Islet of Langerhans (tissue), 1 donor: ENCODE measurements around the gene MEGF11.

Source experiments
- FAIRE-seq: peaks from one replicate; lab custom pipeline; 2011; peaks lifted over from hg19 to GRCh38; lab: Jason Lieb, UNC

MEGF11 gene

GRCh38 chr15:66139591-66140207 lies 113.9 kb downstream of the MEGF11 start:
- no peak for FAIRE-seq

- no peak for FAIRE-seq
These were observed 114.5 kb downstream of the MEGF11 start for GRCh38 chr15:66138892-66139590.

- FAIRE-seq, result no peak
These were observed 115.3 kb downstream of the MEGF11 start for GRCh38 chr15:66138096-66138783.

DNA sequence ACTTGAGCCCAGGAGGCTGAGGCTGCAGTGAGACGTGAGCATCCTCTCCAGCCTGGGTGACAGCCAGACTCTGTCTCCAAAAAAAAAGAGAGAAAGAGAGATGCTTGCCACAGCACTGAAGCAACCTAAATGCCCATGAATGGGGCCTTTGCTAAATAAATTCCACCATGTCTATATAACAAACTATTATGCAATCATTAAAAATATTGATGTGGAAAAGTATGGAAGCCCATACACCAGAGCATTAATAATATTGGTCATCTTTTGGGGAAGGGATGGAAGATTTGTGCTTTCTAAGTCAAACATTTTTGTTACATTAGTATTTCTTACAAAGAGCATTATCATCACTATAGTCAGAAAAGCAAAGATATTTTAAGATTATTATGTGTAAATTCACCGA lies 116.6 kb downstream of the MEGF11 start:
- no peak for FAIRE-seq

DNA sequence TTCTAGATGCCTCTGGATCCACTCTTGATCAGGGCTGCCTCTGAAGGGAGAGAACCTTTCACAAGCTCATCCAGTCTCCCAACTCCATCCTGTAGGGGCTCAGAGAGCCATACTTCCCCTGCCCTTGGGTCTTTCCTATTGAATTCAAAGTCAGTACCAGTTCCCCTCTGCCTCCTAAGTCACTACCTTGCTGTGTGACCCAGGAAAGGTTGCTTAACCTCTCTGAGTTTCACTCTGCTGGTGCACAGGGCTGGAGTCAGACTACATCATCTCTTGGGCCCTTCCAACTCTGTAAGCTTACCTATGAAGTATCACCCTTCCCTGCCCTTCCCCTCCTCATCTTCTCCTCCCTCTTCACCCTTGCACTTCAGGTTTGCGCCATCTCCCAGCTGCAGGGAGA lies 117.9 kb downstream of the MEGF11 start:
- FAIRE-seq, result no peak

DNA sequence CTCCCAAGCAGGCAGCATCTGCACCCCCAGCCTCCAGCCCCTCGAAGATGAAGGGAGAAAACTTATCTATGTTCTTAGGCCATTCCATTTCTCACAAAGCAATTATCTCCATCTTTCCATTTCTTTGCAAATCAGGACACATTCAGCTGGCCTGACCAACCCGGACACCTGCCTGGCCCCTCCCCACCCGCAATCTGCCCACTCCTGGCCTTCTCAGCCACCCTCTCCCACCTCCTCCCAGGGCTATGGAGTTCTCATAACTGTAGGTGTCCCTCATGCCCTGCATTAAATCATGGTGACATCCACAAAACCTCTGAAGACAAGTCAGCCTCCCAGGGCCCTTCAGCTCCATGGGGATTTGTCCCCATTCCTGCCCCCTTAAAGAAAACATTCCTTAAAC lies 119.3 kb downstream of the MEGF11 start:
- no peak for FAIRE-seq

DNA sequence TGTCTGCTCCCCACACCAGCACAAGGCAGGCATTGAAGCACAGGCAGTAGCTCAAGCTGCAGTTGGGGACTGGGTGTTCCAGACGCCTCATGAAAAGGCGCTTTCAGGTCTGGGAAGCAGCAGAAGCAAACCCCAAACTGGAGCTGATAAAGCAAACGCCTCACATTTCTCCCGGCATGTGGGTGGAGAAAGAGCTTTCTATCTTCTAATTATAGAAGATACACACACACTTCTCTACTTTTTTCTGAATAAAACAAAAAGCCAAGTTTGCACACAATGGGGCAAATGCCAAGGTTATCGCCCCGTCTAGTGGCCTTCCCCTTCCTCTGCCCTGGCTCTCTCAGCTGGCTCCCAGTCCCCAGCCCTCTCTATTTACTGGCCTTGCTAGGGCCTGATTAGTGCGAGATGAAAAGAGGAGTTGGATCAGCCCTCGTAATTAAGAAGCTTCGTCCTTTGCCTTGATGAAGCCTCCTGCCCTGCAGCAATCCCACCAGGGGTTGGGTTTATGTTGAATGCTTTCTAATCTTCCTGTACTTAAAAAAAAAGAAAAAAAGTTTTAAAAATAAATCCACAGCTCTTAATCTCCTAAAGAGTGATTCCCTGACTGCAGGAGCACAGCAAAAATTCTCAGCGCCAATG lies 120.2 kb downstream of the MEGF11 start:
- FAIRE-seq, result no peak

- FAIRE-seq, result no peak
These were observed 121.2 kb downstream of the MEGF11 start for GRCh38 chr15:66132251-66132816.

- FAIRE-seq, result no peak
These were observed 121.7 kb downstream of the MEGF11 start for GRCh38 chr15:66131831-66132230.

- no peak for FAIRE-seq
These were observed 122.3 kb downstream of the MEGF11 start for GRCh38 chr15:66131200-66131599.

DNA sequence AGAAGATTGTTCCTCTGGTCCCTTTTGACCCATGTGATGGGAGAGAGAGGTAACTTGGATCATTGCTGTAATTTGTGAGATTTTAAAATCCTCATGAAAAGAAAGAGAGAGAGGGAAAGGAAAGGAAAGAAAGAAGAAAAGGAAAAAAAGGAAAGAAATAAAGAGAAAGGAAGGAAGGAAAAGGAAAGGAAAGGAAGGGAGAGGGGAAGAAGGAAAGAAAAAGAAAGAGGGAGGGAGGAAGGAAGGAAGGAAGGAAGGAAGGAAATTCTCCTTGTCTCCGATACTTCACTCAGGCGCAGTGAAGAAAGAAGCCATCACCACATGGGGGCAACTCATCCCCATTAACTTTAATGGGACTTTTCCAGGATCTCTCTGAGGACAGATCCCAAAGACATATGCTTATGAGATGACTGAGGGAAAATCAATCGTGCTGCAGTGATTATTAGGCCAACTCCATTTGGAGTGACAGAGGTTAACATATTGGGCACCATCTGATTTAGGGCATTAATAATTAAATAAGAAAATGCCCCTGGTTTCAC lies 123.0 kb downstream of the MEGF11 start:
- no peak for FAIRE-seq

DNA sequence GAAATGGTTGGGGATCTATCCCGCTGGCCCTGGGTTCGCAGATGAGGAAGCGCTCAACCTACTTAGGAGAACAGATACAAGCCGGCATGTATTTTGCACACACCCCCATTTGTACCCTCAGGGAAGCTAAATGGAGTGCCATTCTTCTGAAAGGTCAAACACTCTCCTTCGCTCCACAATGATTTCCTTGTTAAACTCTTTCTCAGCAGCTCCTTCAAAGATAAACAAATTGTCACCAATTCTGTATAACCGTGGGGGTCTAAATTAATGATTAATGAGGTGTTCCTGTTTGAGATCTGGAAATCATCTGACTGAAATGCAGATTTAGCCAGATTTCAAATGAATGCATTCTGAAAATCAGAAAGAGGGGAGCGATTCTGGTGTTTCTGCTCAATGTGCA lies 124.0 kb downstream of the MEGF11 start:
- FAIRE-seq, result no peak

DNA sequence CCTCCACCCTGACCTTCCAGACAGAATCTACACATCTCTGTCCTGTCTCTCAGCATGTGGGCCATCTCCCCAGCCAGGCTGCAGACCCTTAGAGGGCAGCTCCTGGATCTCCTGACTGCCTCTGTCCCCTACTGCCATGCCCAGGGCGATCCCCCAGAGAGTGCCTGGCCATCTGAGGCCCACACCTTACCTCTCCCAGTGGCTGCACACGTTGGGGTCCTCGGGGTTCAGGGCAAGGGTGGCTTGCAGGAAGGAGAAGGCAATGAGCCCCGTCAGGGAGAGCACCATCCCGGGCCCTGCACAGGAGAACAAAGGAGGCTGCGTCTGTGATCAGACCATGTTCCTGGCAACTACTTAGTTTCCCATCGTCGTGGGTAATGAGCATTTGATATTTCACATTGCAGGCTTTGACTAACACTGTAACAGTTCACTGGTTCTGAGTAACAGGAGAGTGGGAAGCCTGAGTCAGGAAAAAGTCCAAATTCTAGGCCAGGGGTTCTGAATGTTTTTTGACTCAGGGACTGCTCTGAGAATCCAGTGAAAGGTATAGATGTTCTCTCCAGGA lies 125.4 kb downstream of the MEGF11 start:
- no peak for FAIRE-seq

- FAIRE-seq, result no peak
These were observed 127.1 kb downstream of the MEGF11 start for GRCh38 chr15:66126456-66126855.

- FAIRE-seq, result no peak
These were observed 127.5 kb downstream of the MEGF11 start for GRCh38 chr15:66126031-66126441.

DNA sequence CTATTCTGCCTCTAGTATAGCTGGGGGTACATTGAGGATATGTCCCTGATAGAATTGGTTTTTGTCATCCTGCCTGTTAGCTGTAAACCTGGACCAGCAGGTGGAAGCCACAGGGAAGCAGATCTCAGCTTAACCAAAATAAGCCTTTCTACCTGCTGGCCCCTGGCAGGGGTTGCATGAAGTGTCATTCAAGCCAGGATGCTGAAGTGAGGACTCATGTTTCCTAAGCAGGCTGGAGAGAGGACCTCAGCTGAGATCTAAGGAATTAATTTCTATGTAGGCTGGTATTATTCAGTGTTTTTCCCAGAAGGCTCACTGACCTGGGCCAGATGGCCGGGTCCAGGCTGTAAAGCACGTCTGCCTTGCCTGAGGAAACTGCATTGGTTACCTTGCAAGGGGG lies 128.9 kb downstream of the MEGF11 start:
- no peak for FAIRE-seq

GRCh38 chr15:66123799-66124198 lies 129.8 kb downstream of the MEGF11 start:
- FAIRE-seq, result no peak

DNA sequence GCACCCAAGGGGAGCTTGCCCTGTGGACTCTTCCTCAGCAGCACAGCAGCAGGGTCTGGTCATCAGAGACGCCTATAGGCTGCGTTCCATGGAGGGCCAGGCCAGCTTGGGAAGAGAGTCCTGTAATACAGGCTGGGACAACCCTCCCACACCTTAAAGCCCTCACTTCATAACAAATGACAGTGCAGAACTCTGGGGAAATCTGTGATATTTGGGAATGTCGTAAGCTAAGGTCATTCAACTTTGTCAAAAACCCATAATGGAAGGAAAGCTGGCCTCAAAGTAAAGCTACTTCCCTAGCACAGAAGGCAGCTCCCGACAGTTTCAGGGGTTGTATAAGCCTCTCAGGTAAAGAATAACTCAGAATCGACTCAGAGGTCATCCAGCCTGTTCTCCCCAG lies 133.1 kb downstream of the MEGF11 start:
- FAIRE-seq, result no peak

DNA sequence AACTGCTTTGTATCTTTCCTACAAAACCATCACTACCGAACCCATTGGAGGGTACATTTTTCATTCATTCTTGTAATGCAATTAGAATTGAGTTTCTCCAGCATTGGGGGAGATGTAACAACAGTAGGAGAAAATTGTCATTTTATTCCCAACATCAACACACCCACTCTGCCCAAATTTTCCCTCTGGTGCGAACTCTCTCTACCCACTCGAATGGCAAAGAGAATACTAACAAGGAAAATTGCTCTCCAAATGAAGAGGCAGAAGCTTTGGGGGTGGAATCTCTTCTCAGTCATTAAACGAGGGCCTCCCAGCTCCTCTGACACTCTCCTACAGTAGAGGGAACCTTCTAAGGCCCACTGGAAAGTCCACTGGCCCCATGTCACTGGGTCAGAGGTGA lies 135.7 kb downstream of the MEGF11 start:
- FAIRE-seq, result no peak

DNA sequence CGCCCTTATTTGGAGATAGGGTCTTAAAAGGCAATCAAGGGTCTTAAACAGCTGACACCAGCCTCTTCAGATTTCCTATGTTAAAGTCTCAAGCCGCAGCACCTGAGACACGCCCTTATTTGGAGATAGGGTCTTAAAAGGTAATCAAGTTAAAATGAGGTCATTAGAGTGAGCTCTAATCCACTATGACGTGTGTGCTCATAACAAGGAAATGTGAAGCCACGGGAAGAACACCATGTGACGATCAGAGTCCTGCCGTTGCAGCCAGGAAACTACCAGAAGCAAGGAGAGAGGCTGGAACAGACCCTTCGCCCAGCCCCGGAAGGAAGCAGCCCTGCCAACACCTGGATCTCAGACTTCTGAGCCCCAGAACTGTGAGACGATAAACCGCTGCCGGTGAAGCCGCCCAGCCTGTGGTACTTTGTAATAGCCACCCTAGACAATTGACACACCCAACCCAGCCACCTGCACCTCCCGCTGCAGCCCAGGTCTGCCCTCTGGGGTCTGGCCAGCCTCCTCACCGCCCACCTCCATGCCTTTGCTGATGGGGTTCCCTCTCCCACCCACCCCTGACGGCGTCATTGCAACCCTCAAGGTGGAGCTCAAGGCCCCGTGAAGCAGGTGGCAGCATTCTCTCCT lies 137.9 kb downstream of the MEGF11 start:
- FAIRE-seq, result no peak

GRCh38 chr15:66114863-66115425 lies 138.6 kb downstream of the MEGF11 start:
- FAIRE-seq, result no peak
